Skin epidermis (tissue), 12 donors: ENCODE data around the gene TMEM135.
"Not testable (repeated sequence)": the region's sequence is repeated elsewhere in the genome, so short reads cannot be mapped to it uniquely, and the experiment has no call there.

Source experiments
- H3K27ac ChIP-seq, 21 experiments: fragments of 200-600 bp; sonication (generic) in 11 of 21; one replicate each; pipeline ENCODE4 v1.5.0; 2020; ENCODE audit warnings: mild to moderate bottlenecking in 3 of 21, inconsistent platforms in 2 of 21, moderate library complexity in 2 of 21
- H3K4me3 ChIP-seq, 7 experiments: fragments of 200-600 bp; sonication (generic) in 2 of 7; one replicate each; pipeline ENCODE4 v1.5.0; 2020; ENCODE audit warnings: inconsistent platforms in 2 of 7, mild to moderate bottlenecking in 2 of 7, moderate library complexity in 1 of 7

The TMEM135 gene

GRCh38 chr11:87181143-87181542, 143.4 kb downstream of the TMEM135 start:
- Histone ChIP-seq H3K27ac (no peak overlapping the region), H3K4me3 (no peak overlapping the region)

GRCh38 chr11:87185228-87185627, 147.5 kb downstream of the TMEM135 start:
- no peak overlapping the region for H3K27ac ChIP-seq
- H3K4me3 ChIP-seq: no peak overlapping the region

GRCh38 chr11:87187076-87187475, 149.3 kb downstream of the TMEM135 start:
- H3K4me3 ChIP-seq: no peak overlapping the region
- H3K27ac ChIP-seq: no peak overlapping the region

DNA sequence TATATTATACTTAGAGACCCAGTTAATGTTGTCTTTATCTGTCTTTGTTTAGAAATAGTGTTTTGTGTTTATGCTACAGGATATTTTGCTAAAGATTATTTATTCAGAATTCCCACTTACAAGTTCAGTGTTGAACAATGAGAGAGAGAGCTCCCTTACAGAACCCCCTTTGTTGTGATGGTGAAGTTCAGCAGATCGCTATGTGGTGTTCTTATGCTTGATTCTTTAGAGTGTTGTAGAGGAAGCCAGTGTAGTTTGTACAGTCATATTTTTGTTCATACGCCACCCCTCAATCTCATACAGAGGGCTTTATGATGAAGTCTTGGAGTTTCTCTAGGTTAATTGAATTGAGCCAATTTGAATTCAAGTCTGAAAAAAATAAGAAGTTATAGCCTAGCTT, 150.2 kb downstream of the TMEM135 start:
- Histone ChIP-seq H3K4me3 (no peak overlapping the region), H3K27ac (no peak overlapping the region)

GRCh38 chr11:87188396-87188795, 150.7 kb downstream of the TMEM135 start:
- H3K4me3 ChIP-seq, H3K27ac ChIP-seq: not testable (repeated sequence)

DNA sequence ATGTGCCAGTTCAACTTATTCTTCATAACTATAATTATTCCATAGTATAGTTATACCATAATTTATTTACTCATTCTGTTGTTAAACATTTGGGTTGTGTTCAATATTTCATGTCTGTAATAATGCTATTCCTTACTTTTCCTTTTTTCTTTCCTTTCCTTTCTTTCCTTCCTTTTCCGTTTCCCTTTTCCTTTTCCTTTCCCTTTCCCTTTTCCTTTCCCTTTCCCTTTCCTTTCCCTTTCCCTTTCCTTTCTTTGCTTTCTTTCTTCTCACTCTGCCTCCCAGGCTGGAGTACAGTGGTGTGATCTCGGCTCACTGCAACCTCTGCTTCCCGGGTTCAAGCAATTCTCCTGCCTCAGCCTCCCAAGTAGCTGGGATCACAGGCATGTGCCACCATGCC, 151.2 kb downstream of the TMEM135 start:
- H3K27ac ChIP-seq, H3K4me3 ChIP-seq: not testable (repeated sequence)

DNA sequence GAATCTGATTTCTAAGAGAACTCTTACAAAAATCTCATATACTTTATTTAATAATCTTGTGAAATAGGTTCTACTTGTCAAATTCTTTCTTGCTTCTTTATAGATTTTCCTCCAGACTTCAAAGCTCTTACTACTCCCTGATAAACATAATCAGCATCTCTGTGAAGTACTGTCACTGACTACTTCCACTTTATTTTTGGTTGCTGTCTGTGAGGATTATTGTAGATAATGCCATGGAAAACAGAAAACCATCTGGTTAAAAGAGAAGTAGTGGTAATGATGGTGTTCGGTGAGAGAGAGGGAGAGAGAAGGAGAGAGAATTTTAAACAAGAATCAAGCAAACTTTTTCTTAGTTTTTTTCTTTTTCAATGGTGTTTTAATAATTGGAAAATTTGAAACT, 152.3 kb downstream of the TMEM135 start:
- H3K4me3 ChIP-seq: no peak overlapping the region
- H3K27ac ChIP-seq: no peak overlapping the region

GRCh38 chr11:87193756-87194470, 156.2 kb downstream of the TMEM135 start:
- no peak overlapping the region for H3K27ac ChIP-seq
- H3K4me3 ChIP-seq: no peak overlapping the region

GRCh38 chr11:87194985-87195820, 157.5 kb downstream of the TMEM135 start:
- H3K4me3 ChIP-seq: no peak overlapping the region
- no peak overlapping the region for H3K27ac ChIP-seq

- no peak overlapping the region for H3K27ac ChIP-seq
- no peak overlapping the region for H3K4me3 ChIP-seq
These were observed 160.6 kb downstream of the TMEM135 start for GRCh38 chr11:87198266-87198881.

GRCh38 chr11:87201376-87201775, 163.6 kb downstream of the TMEM135 start:
- Histone ChIP-seq H3K27ac (no peak overlapping the region), H3K4me3 (no peak overlapping the region)

- no peak overlapping the region for H3K27ac ChIP-seq
These were observed 166.3 kb downstream of the TMEM135 start for GRCh38 chr11:87203907-87204602.

GRCh38 chr11:87212891-87213290, 175.2 kb downstream of the TMEM135 start:
- no peak overlapping the region for H3K4me3 ChIP-seq
- H3K27ac ChIP-seq: no peak overlapping the region

More at GRCh38 chr11:87203907-87204602, 166.3 kb downstream of the TMEM135 start:
- H3K4me3 ChIP-seq: no peak overlapping the region

DNA sequence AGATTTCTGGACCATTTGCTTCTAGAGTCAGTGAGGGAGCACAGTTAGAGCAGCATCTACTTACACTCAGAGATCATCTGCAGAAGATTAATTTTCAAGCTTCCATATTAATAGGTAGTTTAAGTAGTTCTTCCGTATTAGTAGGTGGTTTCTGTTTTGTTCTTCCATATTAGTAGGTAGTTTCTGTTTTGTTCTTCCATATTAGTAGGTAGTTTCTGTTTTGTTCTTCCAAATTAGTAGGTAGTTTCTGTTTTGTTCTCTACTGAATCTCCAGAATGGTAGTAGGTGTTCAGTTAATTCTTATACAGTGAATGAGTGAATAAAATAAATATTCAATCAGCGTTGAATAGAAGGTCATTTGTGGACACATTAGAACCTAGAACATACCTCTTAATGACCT, 175.7 kb downstream of the TMEM135 start:
- Histone ChIP-seq H3K27ac (no peak overlapping the region), H3K4me3 (no peak overlapping the region)

DNA sequence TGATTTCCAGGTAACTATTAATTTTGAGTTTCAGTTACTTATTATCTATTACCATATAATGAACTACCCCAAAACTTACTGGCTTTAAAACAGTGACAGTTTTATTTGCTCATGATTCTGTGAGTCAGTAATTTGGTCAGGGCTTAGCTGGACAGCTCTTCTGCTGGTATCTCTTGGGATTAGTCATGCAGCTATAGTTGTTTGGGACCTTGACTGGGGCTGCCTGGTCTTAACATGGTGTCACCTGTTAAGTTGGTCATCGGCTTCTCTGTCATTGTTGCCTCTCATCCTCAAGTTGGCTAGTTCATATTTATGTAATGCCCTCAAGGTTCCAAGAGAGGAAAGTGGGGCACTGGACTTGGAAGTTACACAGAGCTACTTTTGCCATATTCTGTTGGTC, 177.5 kb downstream of the TMEM135 start:
- Histone ChIP-seq H3K4me3 (no peak overlapping the region), H3K27ac (no peak overlapping the region)

DNA sequence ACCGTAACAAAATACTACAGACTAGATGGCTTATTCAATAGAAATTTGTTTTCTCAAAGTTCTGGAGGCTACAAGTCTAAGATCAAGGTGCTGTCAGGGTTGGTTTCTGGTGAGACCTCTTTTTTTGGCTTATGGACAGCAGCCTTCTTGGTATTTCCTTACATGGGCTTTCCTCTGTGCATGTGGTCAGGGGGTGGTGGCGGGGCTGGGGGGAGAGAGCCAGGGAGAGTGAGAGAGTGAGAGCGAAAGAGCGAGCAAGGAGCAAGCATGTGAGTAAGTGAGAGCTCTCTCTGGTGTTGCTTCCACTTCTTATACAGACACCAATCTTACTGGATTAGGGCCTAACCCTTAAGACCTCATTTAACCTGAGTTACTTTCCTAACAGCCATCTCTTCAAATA, 181.5 kb downstream of the TMEM135 start:
- no peak overlapping the region for H3K27ac ChIP-seq
- H3K4me3 ChIP-seq: no peak overlapping the region

GRCh38 chr11:87223816-87224215, 186.1 kb downstream of the TMEM135 start:
- H3K4me3 ChIP-seq: no peak overlapping the region
- no peak overlapping the region for H3K27ac ChIP-seq

DNA sequence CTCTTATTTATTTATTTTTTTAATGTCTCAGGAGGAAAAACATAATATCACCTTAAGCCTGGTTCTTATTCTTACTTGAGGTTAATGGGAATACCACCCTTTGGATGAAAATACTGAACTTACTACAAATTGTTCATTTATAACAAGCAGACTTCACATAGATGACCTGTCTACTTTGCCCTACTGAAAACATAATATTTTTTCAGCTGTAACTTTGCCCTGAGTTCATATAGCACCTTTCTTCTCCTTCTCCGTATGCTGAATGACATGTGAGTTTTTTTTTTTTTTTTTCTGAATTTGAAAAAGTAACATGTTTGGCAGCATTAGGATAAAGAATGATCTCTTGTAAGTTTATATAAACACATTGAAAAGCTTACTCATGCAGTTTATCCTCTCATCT, 186.8 kb downstream of the TMEM135 start:
- no peak overlapping the region for H3K27ac ChIP-seq
- H3K4me3 ChIP-seq: no peak overlapping the region

GRCh38 chr11:87228820-87229219, 191.1 kb downstream of the TMEM135 start:
- H3K27ac ChIP-seq: no peak overlapping the region
- H3K4me3 ChIP-seq: no peak overlapping the region

- no peak overlapping the region for H3K27ac ChIP-seq
- no peak overlapping the region for H3K4me3 ChIP-seq
These were observed 193.3 kb downstream of the TMEM135 start for GRCh38 chr11:87230995-87231394.
